Esophagus squamous epithelium (tissue), 4 donors: ENCODE measurements around the gene PERM1.

ENCODE experiments used
- CTCF ChIP-seq, 6 experiments: fragments of 450-650 bp in 4 of 6; fragments of 200-600 bp in 2 of 6; sonication (generic) in 2 of 6; IDR thresholded peaks; one replicate each; pipeline ENCODE4 v1.5.1; 2016 to 2019; ENCODE audit warnings: antibody characterized with exemption in 6 of 6, mild to moderate bottlenecking in 4 of 6, moderate library complexity in 4 of 6
- POLR2A ChIP-seq, 4 donors: fragments of 450-650 bp; IDR thresholded peaks; one replicate each; pipeline ENCODE4 v1.6.1; 2017; ENCODE audit warnings: antibody characterized with exemption in 4 of 4, mild to moderate bottlenecking in 4 of 4, moderate library complexity in 3 of 4

GRCh38 chr1:995665-996633 lies 14.1 kb upstream of the PERM1 start:
- no peak for TF ChIP-seq POLR2A (IDR thresholded peaks at IDR 0.05)
- TF ChIP-seq CTCF (IDR thresholded peaks at IDR 0.05), result no peak
